HG03103 (cell line): ENCODE measurements around the gene TRPT1.

Experiments
- ATAC-seq: cut with Tn5 transposase; IDR thresholded peaks from one replicate; pipeline ENCODE4 v1.9.1; 2021; ENCODE audit warnings: low read depth; ENCODE audit not compliant: unreplicated experiment

The TRPT1 gene, protein sequence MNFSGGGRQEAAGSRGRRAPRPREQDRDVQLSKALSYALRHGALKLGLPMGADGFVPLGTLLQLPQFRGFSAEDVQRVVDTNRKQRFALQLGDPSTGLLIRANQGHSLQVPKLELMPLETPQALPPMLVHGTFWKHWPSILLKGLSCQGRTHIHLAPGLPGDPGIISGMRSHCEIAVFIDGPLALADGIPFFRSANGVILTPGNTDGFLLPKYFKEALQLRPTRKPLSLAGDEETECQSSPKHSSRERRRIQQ

DNA sequence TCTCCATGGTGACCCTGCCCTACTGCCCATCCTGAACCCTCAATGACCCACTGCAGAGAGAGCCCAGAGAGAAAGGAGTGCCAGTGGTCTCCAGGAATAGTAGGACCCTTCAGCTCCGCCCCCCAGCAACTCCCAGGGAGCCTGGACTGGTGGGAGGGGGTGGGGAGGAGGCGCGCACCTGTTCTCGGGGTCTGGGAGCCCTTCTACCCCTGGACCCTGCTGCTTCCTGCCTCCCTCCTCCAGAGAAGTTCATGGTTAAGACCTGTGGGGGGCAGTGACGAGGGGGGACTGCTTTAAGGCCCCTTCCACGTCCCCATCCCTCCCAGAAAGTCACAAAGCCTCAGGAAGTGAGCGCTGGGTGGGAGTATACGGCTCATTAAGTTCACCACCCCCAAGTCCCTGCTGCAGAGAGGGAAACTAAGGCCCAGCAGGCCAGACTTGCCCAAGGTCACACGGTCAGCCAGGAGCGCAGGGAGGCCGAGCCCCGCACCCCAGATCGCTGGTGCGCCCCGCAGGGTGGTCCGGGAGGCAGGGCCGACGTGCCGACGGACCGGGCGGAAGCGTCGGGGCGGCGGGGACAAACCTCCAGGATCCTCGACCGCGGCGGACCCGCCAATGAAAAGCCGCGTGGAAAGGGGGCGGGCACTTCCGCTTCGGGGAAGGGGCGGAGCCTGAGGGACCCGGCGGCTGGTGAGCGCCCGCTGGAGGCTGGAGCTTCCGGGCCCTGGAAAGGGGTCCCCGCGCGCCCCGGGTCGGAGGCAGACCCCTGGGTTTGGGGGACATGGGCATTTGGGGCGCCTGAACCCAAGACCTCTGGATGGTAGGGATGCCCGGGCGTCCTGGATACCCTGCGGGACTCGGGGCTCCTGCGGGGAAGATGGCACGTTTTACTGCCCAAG, at the start of gene TRPT1, which contains the start of gene NUDT22:
TSS of gene TRPT1 (minus strand) at position 579 of the 899 bp plus-strand sequence. CDS start at position 253, 326 bp downstream.
TSS of gene NUDT22 (plus strand) at position 667 of the 899 bp plus-strand sequence. CDS start 379 bp downstream, outside the sequence.
- ATAC-seq = peak; percentile 41

DNA sequence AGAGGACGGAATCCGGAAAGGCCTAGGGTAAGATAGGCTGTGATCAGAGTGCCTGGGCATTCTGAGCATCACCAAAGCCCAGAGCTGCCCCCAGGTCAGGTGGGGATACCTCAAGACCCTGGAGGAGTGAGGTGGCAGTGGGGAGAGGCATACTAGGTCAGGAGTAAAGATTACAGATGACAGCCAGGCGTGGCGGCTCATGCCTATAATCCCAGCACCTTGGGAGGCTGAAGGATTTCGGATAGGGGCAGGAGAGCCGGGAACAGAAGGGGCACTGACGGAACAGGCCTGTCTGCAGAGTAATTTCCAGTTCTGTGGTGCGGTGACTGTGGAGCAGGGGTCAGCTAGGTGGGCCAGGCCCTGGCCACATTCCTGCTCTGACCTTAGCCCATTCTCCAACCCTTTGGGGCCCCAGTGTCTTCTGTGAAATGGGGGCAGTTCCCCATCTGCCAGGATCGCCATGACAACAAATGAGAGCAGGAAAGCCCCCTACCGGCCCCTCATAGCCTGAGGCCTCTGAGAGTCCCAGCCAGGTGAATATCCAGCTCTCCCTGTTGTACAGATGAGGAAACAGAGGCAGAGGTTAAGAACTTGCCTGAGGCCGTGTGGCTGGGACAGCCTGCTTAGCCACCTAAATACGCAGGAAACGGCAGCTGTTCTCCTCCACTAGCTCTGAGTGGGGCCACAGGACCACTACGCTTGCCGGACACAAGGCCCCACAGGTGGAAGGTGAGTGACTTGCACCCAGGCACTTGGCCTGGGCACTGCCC, 49.2 kb upstream of the TRPT1 start:
- ATAC-seq = no peak

DNA sequence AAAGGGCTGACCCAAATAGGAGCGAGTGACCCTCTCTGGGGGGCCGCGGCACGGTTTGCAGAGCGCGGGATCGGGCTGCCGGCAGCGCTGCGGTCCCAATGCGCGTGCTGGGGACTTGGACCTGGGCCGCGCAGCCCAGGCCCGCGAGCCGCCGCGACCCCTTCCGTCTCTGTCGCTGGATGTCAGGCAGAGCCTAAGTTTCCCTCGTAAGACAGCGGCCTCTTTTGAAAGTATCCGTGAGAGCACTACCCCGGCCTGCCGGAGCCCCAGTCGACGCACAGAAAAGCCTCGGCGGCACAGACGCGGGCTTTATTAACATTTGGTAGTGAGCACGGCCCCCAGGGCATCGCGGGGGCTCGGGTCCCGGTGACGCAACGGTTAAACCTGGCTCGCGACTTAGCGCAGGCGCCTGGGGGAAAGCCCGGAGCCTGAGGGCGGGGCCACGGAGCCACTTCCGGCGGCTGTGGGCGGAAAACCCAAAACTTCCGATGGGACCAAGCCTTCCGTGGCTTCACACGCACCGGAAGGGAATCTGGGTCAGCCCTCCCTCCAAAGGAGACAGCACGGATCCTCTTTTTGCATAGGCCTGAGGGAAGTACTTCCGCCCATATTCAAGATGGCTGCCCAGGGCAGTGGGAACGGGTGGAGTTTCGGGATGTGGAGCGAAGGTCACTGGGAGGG, 43.7 kb upstream of the TRPT1 start:
- ATAC-seq = peak; percentile 58

GRCh38 chr11:64268893-64269539, 43.0 kb upstream of the TRPT1 start:
- peak; percentile 7 for ATAC-seq

DNA sequence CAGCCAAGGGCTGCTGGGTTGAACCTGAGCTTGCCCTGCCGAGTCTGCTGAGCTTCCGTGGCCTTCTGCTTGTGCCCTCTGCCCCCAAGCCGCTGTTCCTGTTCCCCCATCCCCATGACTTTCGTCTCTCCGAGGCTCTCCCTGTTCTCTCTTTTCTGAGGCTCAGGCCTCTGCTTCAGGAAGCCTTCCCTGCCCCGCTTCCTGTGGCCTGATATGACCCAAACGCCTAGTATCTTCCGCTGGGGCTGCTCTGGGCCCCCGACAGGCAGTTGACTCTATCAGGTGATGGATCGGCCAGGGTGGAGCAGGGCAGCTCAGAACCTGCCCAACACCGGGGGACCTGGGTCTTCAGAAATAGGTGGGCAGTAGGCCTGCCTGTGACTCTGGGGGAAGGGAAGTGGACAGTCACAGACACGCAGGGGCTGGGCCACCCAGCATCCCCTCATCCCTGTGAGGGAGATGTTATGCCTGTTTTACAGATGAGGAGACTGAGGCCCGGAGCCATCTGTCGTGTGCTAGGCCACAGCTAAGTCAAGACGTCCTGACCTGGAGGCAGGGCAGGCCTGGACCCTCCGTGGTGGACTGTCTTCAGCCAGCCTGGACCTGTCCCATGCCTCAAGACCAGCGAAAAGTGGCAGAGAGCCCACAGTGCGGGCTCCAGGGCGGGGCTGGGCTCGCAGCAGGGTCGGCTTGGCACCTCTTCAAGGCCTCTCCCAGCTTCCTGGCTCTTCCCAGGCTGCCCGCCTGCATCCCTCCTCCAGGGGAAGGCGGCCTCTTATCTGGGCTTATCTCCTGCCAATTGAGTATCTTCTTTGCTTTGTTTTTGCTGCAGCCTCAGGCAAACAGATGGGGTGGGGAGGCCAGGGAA, 42.3 kb upstream of the TRPT1 start:
- ATAC-seq = no peak

DNA sequence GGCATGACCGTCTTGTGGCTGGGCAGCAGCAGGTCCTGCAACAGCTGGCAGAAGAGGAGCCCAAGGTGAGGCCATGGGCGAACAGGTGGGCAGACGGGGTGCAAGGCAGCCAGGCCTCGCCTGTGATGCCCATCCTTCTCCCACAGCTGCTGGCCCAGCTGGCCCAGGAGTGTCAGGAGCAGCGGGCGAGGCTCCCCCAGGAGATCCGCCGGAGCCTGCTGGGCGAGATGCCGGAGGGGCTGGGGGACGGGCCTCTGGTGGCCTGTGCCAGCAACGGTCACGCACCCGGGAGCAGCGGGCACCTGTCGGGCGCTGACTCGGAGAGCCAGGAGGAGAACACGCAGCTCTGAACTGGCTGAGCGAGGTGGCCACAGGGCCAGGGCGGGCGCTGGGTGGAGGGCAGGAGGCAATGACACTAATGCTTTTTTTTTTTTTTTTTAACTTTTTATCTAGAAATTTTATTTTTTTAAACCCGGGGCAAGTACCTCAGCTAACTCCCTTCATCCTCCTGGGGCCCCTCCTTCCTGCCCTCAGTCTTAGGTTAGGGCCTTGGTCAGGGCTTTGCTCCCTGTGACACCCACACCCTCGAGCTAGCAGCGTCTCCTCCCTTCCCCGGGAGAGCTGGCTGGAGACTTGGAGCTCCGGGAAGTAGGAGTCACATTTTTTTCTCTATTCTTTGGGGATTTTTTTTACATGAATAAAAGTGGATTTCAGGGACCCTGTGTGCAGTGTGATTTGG, 41.4 kb upstream of the TRPT1 start:
- ATAC-seq = no peak

GRCh38 chr11:64266339-64266738, 40.4 kb upstream of the TRPT1 start:
- no peak for ATAC-seq

GRCh38 chr11:64265176-64266160, 39.5 kb upstream of the TRPT1 start:
- no peak for ATAC-seq

- no peak for ATAC-seq
Observed at GRCh38 chr11:64264371-64264852, 38.4 kb upstream of the TRPT1 start.

DNA sequence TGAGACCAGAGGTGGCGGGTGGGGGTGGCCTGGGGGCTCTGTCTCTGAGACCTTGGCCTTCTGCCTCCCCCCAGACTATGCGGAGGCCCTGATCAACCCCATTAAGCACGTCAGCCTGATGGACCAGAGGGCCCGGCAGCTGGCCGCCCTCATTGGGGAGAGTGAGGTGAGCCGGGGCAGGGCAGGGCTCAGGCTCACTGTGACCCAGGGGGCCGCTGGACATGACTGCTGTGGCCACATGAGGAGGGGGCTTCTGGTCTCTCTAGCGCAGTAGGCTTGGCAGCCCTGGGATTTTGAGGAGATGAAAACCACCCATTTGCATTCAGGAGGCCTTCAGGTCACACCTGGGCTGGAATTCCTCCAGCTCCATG, 37.9 kb upstream of the TRPT1 start:
- no peak for ATAC-seq

- ATAC-seq = no peak
Observed at GRCh38 chr11:64263021-64263946, 37.3 kb upstream of the TRPT1 start.

GRCh38 chr11:64262271-64263002, 36.5 kb upstream of the TRPT1 start:
- no peak for ATAC-seq

DNA sequence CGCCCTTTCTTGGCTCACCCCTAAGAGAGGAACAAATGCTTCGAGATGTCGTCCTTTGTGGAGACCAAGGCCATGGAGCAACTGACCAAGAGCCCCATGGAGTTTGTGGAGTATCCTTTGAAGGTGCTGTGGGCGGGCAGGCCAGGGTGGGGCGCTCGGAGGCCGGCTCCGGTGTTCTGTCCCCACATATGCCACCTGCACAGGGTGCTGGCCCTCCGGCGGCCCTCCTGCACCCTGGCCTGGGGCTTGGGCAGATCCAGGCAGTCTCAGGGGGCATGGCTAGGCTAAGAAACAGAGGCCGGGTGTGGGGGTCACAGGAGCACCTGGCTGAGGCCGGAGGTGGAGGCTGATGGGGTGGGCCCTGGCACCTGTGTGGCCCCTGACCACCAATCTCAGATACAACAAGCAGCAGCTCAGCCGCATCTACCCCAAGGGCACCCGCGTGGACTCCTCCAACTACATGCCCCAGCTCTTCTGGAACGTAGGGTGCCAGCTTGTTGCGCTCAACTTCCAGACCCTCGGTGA, 35.6 kb upstream of the TRPT1 start:
- ATAC-seq = no peak

GRCh38 chr11:64260147-64260708, 34.2 kb upstream of the TRPT1 start:
- ATAC-seq = no peak
